NB4 (cell line): ENCODE results near the gene SMIM41.

Experiments used
- CTCF ChIP-seq: IDR thresholded peaks from one replicate; pipeline ENCODE4 v1.5.1; 2012; ENCODE audit warnings: low read depth, low read length
- MAX ChIP-seq: IDR thresholded peaks from 2 replicates; pipeline ENCODE4 v1.6.1; 2011; ENCODE audit warnings: low read depth, low read length
- MYC ChIP-seq: IDR thresholded peaks from 2 replicates; pipeline ENCODE4 v1.6.1; 2011; ENCODE audit warnings: low read depth, low read length
- POLR2A ChIP-seq: IDR thresholded peaks from 2 replicates; pipeline ENCODE4 v1.6.1; 2011; ENCODE audit warnings: mild to moderate bottlenecking; ENCODE audit not compliant: insufficient read length; ENCODE audit errors: extremely low read depth

GRCh38 chr12:52091869-52092268, 12.4 kb downstream of the SMIM41 start:
- TF ChIP-seq CTCF (no peak), POLR2A (no peak), MAX (no peak), MYC (no peak)
